Body of pancreas (tissue), 4 donors: ENCODE results near the gene YBEY. TPM values are rescaled to one million over a fixed set of nuclear protein-coding genes. Genes with fewer than 3 reads are reported as not detected.
"Not testable (repeated sequence)": the region's sequence is repeated elsewhere in the genome, so short reads cannot be mapped to it uniquely, and the experiment has no call there.

Source experiments
- ATAC-seq: fragments of 150-250 bp; one replicate; pipeline ENCODE4 v1.9.1; 2016
- DNase-seq, 4 donors: peaks; one replicate each; pipeline ENCODE4 v3.0.0-alpha.2; 2019
- H3K27ac ChIP-seq, 4 donors: fragments of 200-600 bp; sonication (generic); 1 replicate in 3 of 4; 2 replicates in 1 of 4; pipeline versions ENCODE4 v1.5.1 to v1.6.1; 2016 to 2019; ENCODE audit warnings: mild to moderate bottlenecking in 1 of 4, mixed read lengths in 1 of 4, moderate library complexity in 1 of 4
- H3K27me3 ChIP-seq, 2 donors: fragments of 200-600 bp; sonication (generic); one replicate each; pipeline ENCODE4 v1.6.0; 2016; ENCODE audit warnings: mild to moderate bottlenecking in 1 of 2
- H3K36me3 ChIP-seq, 2 donors: fragments of 200-600 bp; sonication (generic); replicated peaks in 1 of 2; 2 replicates each; pipeline ENCODE4 v1.5.1; 2016; ENCODE audit warnings: low read depth in 2 of 2; ENCODE audit not compliant: insufficient read depth in 1 of 2
- H3K4me1 ChIP-seq: fragments of 200-600 bp; sonication (generic); one replicate; pipeline ENCODE4 v1.6.0; 2016
- H3K4me3 ChIP-seq, 2 donors: fragments of 200-600 bp; sonication (generic); 1 replicate in 1 of 2; 2 replicates in 1 of 2; pipeline ENCODE4 v1.5.1; 2016 to 2019
- H3K9me3 ChIP-seq, 3 donors: fragments of 200-600 bp; sonication (generic); 1 replicate in 2 of 3; 2 replicates in 1 of 3; pipeline ENCODE4 v1.5.1; 2016
- CTCF ChIP-seq, 7 experiments: fragments of 450-650 bp in 4 of 7; fragments of 200-600 bp in 3 of 7; sonication (generic) in 3 of 7; IDR thresholded peaks; one replicate each; pipeline ENCODE4 v1.5.1; 2016 to 2019; ENCODE audit warnings: antibody characterized with exemption in 7 of 7
- POLR2A ChIP-seq, 3 donors: fragments of 450-650 bp; IDR thresholded peaks; one replicate each; pipeline ENCODE4 v1.6.1; 2016; ENCODE audit warnings: antibody characterized with exemption in 3 of 3, mild to moderate bottlenecking in 2 of 3
- WGBS, 2 donors: methylation state at CpG; one replicate each; pipeline ENCODE4 v1.1.5; 2017; 5-methylcytosine and 5-hydroxymethylcytosine counted together
- intact Hi-C: fragments of 100-400 bp; cut with DNase I; formaldehyde crosslinking; loops from one replicate; pipeline ENCODE4 v1.15.1; 2023
- total RNA-seq, 2 donors: library from RNA; depleted of rRNA; stranded (reverse); fragments of >200 nt; gene quantifications; one replicate each; pipeline ENCODE4 v1.1.0, GENCODE V29; 2016

Gene YBEY
- total RNA-seq, 2 donors from 2014 or later, result 4.9 to 15.2 TPM

- DNase-seq, result peak in 2 of 4 donors; percentile 32 to 37
- no peak overlapping the region for H3K4me3 ChIP-seq
- no peaks in the 10 kb centered on the region for H3K9me3 ChIP-seq
- no peaks in the 10 kb centered on the region for H3K27me3 ChIP-seq
- WGBS, 2 donors, result 92 to 97% methylated on average over 9 to 11 of the region's 11 CpGs
- H3K36me3 ChIP-seq, result no peaks in the 10 kb centered on the region
- intact Hi-C loops, result no loop called here
- no peak overlapping the region for H3K27ac ChIP-seq
- TF ChIP-seq POLR2A (IDR thresholded peaks at IDR 0.05) (no peak), CTCF (IDR thresholded peaks at IDR 0.05) (no peak)
- no peak for ATAC-seq
- no peaks in the 10 kb centered on the region for H3K4me1 ChIP-seq
These were observed 18.8 kb downstream of the YBEY start for GRCh38 chr21:46304955-46305354.

DNA sequence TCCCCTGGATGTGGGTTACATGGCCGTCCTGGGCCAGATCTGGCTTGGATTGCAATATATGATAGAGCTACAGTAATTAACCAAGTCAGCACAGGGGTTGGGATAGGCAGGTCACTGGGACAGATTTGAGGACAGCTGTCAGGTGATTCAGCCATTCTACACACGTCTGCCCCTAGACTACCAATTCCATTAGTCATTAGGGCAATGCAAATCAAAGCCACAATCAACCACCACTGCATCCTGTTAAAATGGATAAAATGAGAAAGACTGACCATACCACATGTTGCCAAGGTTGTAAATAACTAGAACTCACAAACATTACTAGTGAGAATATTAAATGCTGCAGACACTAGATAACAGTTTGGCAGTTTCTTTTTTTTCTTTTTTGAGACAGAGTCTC is 21.5 kb downstream of the YBEY start:
- Histone ChIP-seq H3K36me3 (no peaks in the 10 kb centered on the region), H3K27me3 (no peaks in the 10 kb centered on the region), H3K27ac (no peak overlapping the region), H3K4me1 (no peaks in the 10 kb centered on the region), H3K9me3 (no peaks in the 10 kb centered on the region), H3K4me3 (no peak overlapping the region)
- WGBS, 2 donors, result 73 to 84% methylated on average over 2 of the region's 2 CpGs
- ATAC-seq (no peak), DNase-seq (no peak)
- intact Hi-C loops, result no loop called here
- no peak for TF ChIP-seq POLR2A (IDR thresholded peaks at IDR 0.05)
- TF ChIP-seq CTCF (IDR thresholded peaks at IDR 0.05), result no peak

GRCh38 chr21:46308431-46308830 is 22.3 kb downstream of the YBEY start:
- no peaks in the 10 kb centered on the region for H3K4me1 ChIP-seq
- 95 to 100% methylated on average over 2 of the region's 2 CpGs for WGBS, 2 donors
- TF ChIP-seq POLR2A (IDR thresholded peaks at IDR 0.05) (no peak), CTCF (IDR thresholded peaks at IDR 0.05) (no peak)
- no peak for ATAC-seq
- H3K9me3 ChIP-seq, result no peaks in the 10 kb centered on the region
- no peak overlapping the region for H3K4me3 ChIP-seq
- no peak for DNase-seq
- no peak overlapping the region for H3K27ac ChIP-seq
- no peaks in the 10 kb centered on the region for H3K27me3 ChIP-seq
- no peaks in the 10 kb centered on the region for H3K36me3 ChIP-seq
- intact Hi-C loops, result no loop called here

GRCh38 chr21:46310260-46310659 is 24.1 kb downstream of the YBEY start:
- DNase-seq, H3K4me1 ChIP-seq, H3K27me3 ChIP-seq, H3K4me3 ChIP-seq, H3K27ac ChIP-seq, H3K9me3 ChIP-seq, H3K36me3 ChIP-seq, intact Hi-C loops, ATAC-seq: not testable (repeated sequence)
- WGBS, 2 donors, result 95% methylated on average over 8 of the region's 8 CpGs

DNA sequence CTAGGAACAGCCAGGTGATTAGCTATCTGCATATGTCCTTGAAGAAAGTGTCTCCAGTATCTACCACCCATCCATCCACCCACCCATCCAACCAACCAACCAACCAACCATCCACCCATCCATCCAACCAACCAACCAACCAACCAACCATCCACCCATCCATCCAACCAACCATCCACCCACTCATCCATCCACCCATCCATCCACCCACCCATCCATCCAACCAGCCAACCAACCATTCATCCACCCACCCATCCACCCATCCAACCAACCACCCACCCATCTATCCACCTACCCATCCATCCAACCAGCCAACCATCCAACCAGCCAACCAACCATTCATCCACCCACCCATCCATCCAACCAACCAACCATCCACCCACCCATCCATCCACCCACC is 25.4 kb downstream of the YBEY start:
- Histone ChIP-seq H3K27ac (no peak overlapping the region), H3K9me3 (no peaks in the 10 kb centered on the region), H3K27me3 (no peaks in the 10 kb centered on the region), H3K4me3 (no peak overlapping the region), H3K36me3 (no peaks in the 10 kb centered on the region), H3K4me1 (no peaks in the 10 kb centered on the region)
- no peak for TF ChIP-seq POLR2A (IDR thresholded peaks at IDR 0.05)
- no peak for TF ChIP-seq CTCF (IDR thresholded peaks at IDR 0.05)
- intact Hi-C loops, result no loop called here
- no peak for ATAC-seq
- no peak for DNase-seq
